ENCODE results near the gene FARS2.

The FARS2 gene

DNA sequence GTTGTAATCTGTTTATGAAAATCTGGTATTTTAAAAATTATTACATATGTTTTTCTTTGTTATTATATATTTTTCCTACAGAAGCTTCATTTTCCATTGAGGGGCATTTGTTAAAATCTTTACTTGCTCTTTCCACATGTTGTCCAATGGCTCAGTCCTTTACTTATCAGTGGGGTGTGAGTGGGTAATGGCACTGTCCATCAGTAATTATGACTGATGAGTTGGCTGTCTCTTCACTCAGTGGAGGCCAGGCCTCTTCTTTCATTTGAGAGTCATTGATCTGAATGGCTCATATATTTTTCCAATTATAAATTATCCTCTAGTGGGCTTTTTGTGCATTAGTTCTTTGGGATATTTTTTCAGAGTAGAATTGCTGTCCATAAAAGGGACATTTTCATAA, 45.7 kb downstream of the FARS2 start:
- TF ChIP-seq ZNF274 (IDR thresholded peaks at IDR 0.05; ENCODE audit: low read depth, low read length): no peak
- no peak overlapping the region for H3K4me3 ChIP-seq (ENCODE audit: low read length)

- TF ChIP-seq ZNF274 (IDR thresholded peaks at IDR 0.05; ENCODE audit: low read depth, low read length): no peak
- H3K4me3 ChIP-seq (ENCODE audit: low read length): no peak overlapping the region
These were observed 46.8 kb downstream of the FARS2 start for GRCh38 chr6:5308066-5308465.

DNA sequence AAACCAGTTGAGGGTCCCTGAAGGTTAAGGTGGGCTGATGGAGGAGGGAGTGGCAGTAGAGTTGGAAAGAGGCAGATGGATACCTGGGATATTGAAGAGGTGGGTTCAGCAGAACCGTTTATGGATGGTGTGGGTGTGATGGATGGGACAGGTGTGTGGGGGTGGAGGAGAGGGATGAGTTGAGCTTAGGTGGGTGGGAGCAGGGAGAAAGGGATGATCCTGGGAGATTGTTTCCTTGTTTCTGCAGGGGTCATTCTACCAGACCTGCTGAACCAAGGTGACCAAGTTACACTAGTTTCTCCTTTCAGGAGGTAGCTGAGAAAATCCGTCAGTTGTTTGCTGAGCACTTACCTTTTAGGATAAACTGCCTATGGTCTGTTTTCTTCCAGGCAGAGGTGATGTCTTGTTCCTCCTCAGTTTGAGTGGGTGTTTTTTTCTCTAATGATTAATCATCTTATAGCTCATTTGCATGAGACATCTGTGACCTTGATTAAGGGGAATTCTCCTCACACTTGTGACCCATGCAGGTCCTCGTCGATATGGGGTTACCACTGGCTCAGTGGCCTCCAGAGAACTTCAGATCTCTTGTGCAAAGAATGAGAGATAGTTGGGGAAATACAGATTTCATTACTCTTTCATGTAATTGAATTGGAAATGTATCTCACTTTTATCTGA, 53.0 kb downstream of the FARS2 start:
- H3K4me3 ChIP-seq (ENCODE audit: low read length): no peak overlapping the region
- TF ChIP-seq ZNF274 (IDR thresholded peaks at IDR 0.05; ENCODE audit: low read depth, low read length): no peak

- no peak overlapping the region for H3K4me3 ChIP-seq (ENCODE audit: low read length)
- TF ChIP-seq ZNF274 (IDR thresholded peaks at IDR 0.05; ENCODE audit: low read depth, low read length): no peak
These were observed 54.6 kb downstream of the FARS2 start for GRCh38 chr6:5315881-5316280.

DNA sequence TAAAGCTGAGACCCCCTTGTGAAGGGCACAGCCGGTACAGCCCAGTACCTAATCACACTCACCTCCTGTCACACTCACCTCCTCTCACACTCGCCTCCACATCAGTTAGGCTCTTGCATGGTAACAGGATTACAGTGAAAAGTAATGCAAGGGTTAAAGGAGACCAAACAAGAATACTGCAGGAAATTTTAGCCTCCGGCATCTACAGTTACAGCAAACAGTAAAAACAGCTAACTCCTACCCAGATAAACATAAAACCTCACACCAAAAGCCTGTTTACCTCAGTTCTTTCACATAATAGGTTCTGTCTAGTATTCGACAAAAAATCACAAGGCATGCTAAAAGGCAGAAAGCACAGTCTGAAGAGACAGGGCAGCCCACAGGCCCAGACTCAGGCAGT, 55.6 kb downstream of the FARS2 start:
- TF ChIP-seq ZNF274 (IDR thresholded peaks at IDR 0.05; ENCODE audit: low read depth, low read length): no peak
- no peak overlapping the region for H3K4me3 ChIP-seq (ENCODE audit: low read length)

GRCh38 chr6:5318617-5319272, 57.4 kb downstream of the FARS2 start:
- no peak for TF ChIP-seq ZNF274 (IDR thresholded peaks at IDR 0.05; ENCODE audit: low read depth, low read length)
- H3K4me3 ChIP-seq (ENCODE audit: low read length): no peak overlapping the region

- H3K4me3 ChIP-seq (ENCODE audit: low read length): no peak overlapping the region
- TF ChIP-seq ZNF274 (IDR thresholded peaks at IDR 0.05; ENCODE audit: low read depth, low read length): no peak
These were observed 62.7 kb downstream of the FARS2 start for GRCh38 chr6:5323979-5324378.

DNA sequence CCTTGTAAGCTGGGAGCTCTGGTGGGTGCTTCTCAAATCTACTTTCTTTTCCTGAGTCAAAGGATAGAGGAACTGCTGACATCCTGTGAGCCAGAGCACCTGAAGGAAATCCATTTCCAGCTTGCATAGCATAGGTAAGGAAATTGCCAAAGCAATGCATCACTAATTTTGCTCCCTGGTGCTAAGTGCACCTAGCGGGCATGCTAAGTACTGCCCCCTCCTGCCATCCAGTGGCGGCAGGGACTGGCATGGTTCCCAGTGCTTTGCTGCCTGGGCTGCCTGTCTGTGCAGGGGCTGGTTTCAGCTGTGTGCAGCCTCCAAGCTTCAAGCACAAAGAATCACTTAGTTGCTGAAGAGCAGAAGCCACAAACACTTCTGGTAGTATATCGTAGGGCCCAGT, 63.9 kb downstream of the FARS2 start:
- no peak overlapping the region for H3K4me3 ChIP-seq (ENCODE audit: low read length)

GRCh38 chr6:5326022-5326641, 64.8 kb downstream of the FARS2 start:
- no peak overlapping the region for H3K4me3 ChIP-seq (ENCODE audit: low read length)

More for the DNA sequence above, 63.9 kb downstream of the FARS2 start:
- no peak for TF ChIP-seq ZNF274 (IDR thresholded peaks at IDR 0.05; ENCODE audit: low read depth, low read length)

GRCh38 chr6:5328800-5329199, 67.5 kb downstream of the FARS2 start:
- TF ChIP-seq ZNF274 (IDR thresholded peaks at IDR 0.05; ENCODE audit: low read depth, low read length): no peak

More at GRCh38 chr6:5326022-5326641, 64.8 kb downstream of the FARS2 start:
- no peak for TF ChIP-seq ZNF274 (IDR thresholded peaks at IDR 0.05; ENCODE audit: low read depth, low read length)

DNA sequence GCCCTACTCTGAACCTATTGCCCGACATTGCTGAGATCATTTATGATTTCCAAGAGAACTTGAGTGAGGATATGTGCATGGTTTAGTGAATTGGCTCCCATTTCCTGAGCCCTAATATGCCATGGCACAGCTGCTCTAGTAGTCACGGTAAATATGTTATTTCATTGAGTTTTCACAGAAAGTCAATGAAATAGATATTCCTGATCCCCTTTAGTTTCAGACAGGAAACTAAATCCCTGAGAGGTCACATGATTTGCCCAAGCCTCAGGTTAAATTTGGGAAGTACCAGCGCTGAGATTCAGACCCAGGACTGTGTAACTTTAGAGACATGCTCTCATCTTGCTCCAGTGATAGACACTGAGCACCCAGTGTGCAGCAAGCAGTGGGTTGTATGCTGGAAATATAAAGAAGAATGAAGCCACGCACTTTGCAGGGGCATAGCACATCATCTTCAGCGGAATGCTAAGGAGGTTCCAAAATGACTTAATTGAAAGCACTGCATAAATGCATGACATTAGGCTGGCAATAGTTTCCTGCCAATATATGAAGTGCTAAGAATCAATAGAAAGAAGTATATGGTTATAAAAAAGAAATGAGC, 70.6 kb downstream of the FARS2 start:
- H3K4me3 ChIP-seq (ENCODE audit: low read length): no peak overlapping the region
- TF ChIP-seq ZNF274 (IDR thresholded peaks at IDR 0.05; ENCODE audit: low read depth, low read length): no peak

More at GRCh38 chr6:5328800-5329199, 67.5 kb downstream of the FARS2 start:
- H3K4me3 ChIP-seq (ENCODE audit: low read length): no peak overlapping the region

GRCh38 chr6:5333658-5334057, 72.3 kb downstream of the FARS2 start:
- no peak for TF ChIP-seq ZNF274 (IDR thresholded peaks at IDR 0.05; ENCODE audit: low read depth, low read length)

GRCh38 chr6:5334341-5334740, 73.0 kb downstream of the FARS2 start:
- H3K4me3 ChIP-seq (ENCODE audit: low read length): no peak overlapping the region
- no peak for TF ChIP-seq ZNF274 (IDR thresholded peaks at IDR 0.05; ENCODE audit: low read depth, low read length)

More at GRCh38 chr6:5333658-5334057, 72.3 kb downstream of the FARS2 start:
- no peak overlapping the region for H3K4me3 ChIP-seq (ENCODE audit: low read length)

- TF ChIP-seq ZNF274 (IDR thresholded peaks at IDR 0.05; ENCODE audit: low read depth, low read length): no peak
- H3K4me3 ChIP-seq (ENCODE audit: low read length): no peak overlapping the region
These were observed 73.7 kb downstream of the FARS2 start for GRCh38 chr6:5335020-5335419.

GRCh38 chr6:5337573-5337972, 76.3 kb downstream of the FARS2 start:
- no peak for TF ChIP-seq ZNF274 (IDR thresholded peaks at IDR 0.05; ENCODE audit: low read depth, low read length)
- H3K4me3 ChIP-seq (ENCODE audit: low read length): no peak overlapping the region
